ENCODE results near the gene CRIM1. TPM values are rescaled to one million over a fixed set of nuclear protein-coding genes. Genes with fewer than 3 reads are reported as not detected.

CRIM1 gene
- total RNA-seq, 4 donors from 2014 or later = 71.7 to 132 (median 118) TPM

- intact Hi-C loops (cut with DNase I; ENCODE audit: low total_unique reads) = no loop called here
- DNase-seq (ENCODE audit: low spot score in 2 of 2) = no peak
- H3K4me3 ChIP-seq (ENCODE audit: low read depth, poor library complexity, severe bottlenecking) = no peak overlapping the region
- TF ChIP-seq POLR2A (IDR thresholded peaks at IDR 0.05) (no peak), CTCF (IDR thresholded peaks at IDR 0.05) (no peak)
- WGBS, 2 donors = 72 to 79% methylated on average over 6 of the region's 6 CpGs
Measured at GRCh38 chr2:36509075-36509474, 153.5 kb downstream of the CRIM1 start.

GRCh38 chr2:36511858-36512603 is 156.5 kb downstream of the CRIM1 start:
- DNase-seq (ENCODE audit: low spot score in 2 of 2) = no peak
- TF ChIP-seq POLR2A (IDR thresholded peaks at IDR 0.05) (no peak), CTCF (IDR thresholded peaks at IDR 0.05) (no peak)
- 92 to 93% methylated on average over 9 of the region's 9 CpGs for WGBS, 2 donors
- intact Hi-C loops (cut with DNase I; ENCODE audit: low total_unique reads) = no loop called here
- H3K4me3 ChIP-seq (ENCODE audit: low read depth, poor library complexity, severe bottlenecking) = no peak overlapping the region

- DNase-seq (ENCODE audit: low spot score in 2 of 2) = no peak
- WGBS, 2 donors = 82 to 86% methylated on average over 3 of the region's 3 CpGs
- no peak overlapping the region for H3K4me3 ChIP-seq (ENCODE audit: low read depth, poor library complexity, severe bottlenecking)
- intact Hi-C loops (cut with DNase I; ENCODE audit: low total_unique reads) = no loop called here
- TF ChIP-seq POLR2A (IDR thresholded peaks at IDR 0.05) (no peak), CTCF (IDR thresholded peaks at IDR 0.05) (no peak)
Measured at GRCh38 chr2:36512705-36513104, 157.1 kb downstream of the CRIM1 start.

GRCh38 chr2:36513661-36514060 is 158.1 kb downstream of the CRIM1 start:
- intact Hi-C loops (cut with DNase I; ENCODE audit: low total_unique reads) = no loop called here
- no peak for TF ChIP-seq POLR2A (IDR thresholded peaks at IDR 0.05)
- no peak for TF ChIP-seq CTCF (IDR thresholded peaks at IDR 0.05)
- no peak overlapping the region for H3K4me3 ChIP-seq (ENCODE audit: low read depth, poor library complexity, severe bottlenecking)
- 100% methylated on average over 2 of the region's 2 CpGs for WGBS, 2 donors
- no peak for DNase-seq (ENCODE audit: low spot score in 2 of 2)

GRCh38 chr2:36515538-36515937 is 160.0 kb downstream of the CRIM1 start:
- no peak for DNase-seq (ENCODE audit: low spot score in 2 of 2)
- intact Hi-C loops (cut with DNase I; ENCODE audit: low total_unique reads) = no loop called here
- WGBS, 2 donors = 85 to 91% methylated on average over 7 of the region's 7 CpGs
- TF ChIP-seq POLR2A (IDR thresholded peaks at IDR 0.05) = no peak
- no peak for TF ChIP-seq CTCF (IDR thresholded peaks at IDR 0.05)
- H3K4me3 ChIP-seq (ENCODE audit: low read depth, poor library complexity, severe bottlenecking) = no peak overlapping the region

Measured in lower leg skin (tissue), 4 donors.